Endothelial cell of umbilical vein (primary cell): ENCODE data around the gene PODXL2. TPM values are rescaled to one million over a fixed set of nuclear protein-coding genes. Genes with fewer than 3 reads are reported as not detected.

Experiments
- BruUV-seq: library from RNA; stranded (reverse); fragments of 400-500 nt; replicated peaks from 2 replicates; lab custom pipeline; 2021; lab: Mats Ljungman, UMichigan
- CTCF ChIA-PET: fragments of 300-600, 350-600 bp; sonication (Branson Sonifier 250); formaldehyde crosslinking; loops from one replicate; lab custom pipeline; 2021; ENCODE audit warnings: antibody characterized with exemption, inconsistent platforms; lab: Charles Lee
- POLR2A ChIA-PET: fragments of 300-600, 350-600 bp; sonication (Branson Sonifier 250); formaldehyde crosslinking; loops from one replicate; lab custom pipeline; 2021; ENCODE audit warnings: antibody characterized with exemption, inconsistent platforms; lab: Charles Lee
- DNase-seq: peaks from one replicate; pipeline ENCODE4 v3.0.0-alpha.2; 2011; ENCODE audit warnings: low read depth, low spot score
- FAIRE-seq: peaks from 2 replicates; lab custom pipeline; 2011; peaks lifted over from hg19 to GRCh38; lab: Jason Lieb, UNC
- H2AFZ ChIP-seq: 2 replicates; pipeline ENCODE4 v1.6.0; 2012; ENCODE audit warnings: low read depth, low read length, control low read depth, inconsistent platforms
- H3K27ac ChIP-seq: 2 replicates; pipeline ENCODE4 v1.5.1; 2011; ENCODE audit warnings: low read depth, mild to moderate bottlenecking, control low read depth, low read length, moderate library complexity; ENCODE audit not compliant: insufficient read depth
- H3K27me3 ChIP-seq, 2 experiments: 2 replicates each; pipeline versions ENCODE4 v1.6.0 to v1.6.1; 2011; ENCODE audit warnings: low read length in 2 of 2, mixed read lengths in 1 of 2; ENCODE audit not compliant: control insufficient read depth in 2 of 2, insufficient read depth in 2 of 2
- H3K36me3 ChIP-seq, 2 experiments: 2 replicates in 1 of 2; 3 replicates in 1 of 2; pipeline ENCODE4 v1.5.1; 2011; ENCODE audit warnings: low read length in 2 of 2, mild to moderate bottlenecking in 1 of 2, moderate library complexity in 1 of 2; ENCODE audit not compliant: control insufficient read depth in 2 of 2, insufficient read depth in 2 of 2; ENCODE audit errors: extremely low read depth in 1 of 2
- H3K4me1 ChIP-seq: 3 replicates; pipeline ENCODE4 v1.5.1; 2011; ENCODE audit warnings: mild to moderate bottlenecking, low read length; ENCODE audit not compliant: control insufficient read depth, insufficient read depth; ENCODE audit errors: extremely low read depth
- H3K4me2 ChIP-seq: 2 replicates; pipeline ENCODE4 v1.6.1; 2011; ENCODE audit warnings: low read length, control low read depth, mixed read lengths; ENCODE audit not compliant: insufficient read depth
- H3K4me3 ChIP-seq, 3 experiments: fragments of 200-600 bp in 1 of 3; sonication (generic), shearing (Covaris generic) in 1 of 3; replicated peaks in 1 of 3; 2 replicates each; pipeline ENCODE4 v1.5.1; 2011 to 2016; ENCODE audit warnings: control low read depth in 3 of 3, low read length in 3 of 3, mild to moderate bottlenecking in 2 of 3, inconsistent platforms in 1 of 3, low read depth in 1 of 3, moderate library complexity in 1 of 3; ENCODE audit not compliant: insufficient read depth in 1 of 3
- H3K79me2 ChIP-seq: 2 replicates; pipeline ENCODE4 v1.6.0; 2012; ENCODE audit warnings: low read length, inconsistent platforms; ENCODE audit not compliant: control insufficient read depth, insufficient read depth
- H3K9ac ChIP-seq: replicated peaks from 2 replicates; pipeline ENCODE3; 2011; ENCODE audit warnings: low read length, control low read depth; ENCODE audit not compliant: insufficient read depth; ENCODE audit errors: extremely low read depth
- H3K9me1 ChIP-seq: replicated peaks from 3 replicates; pipeline ENCODE4 v1.6.0; 2011; ENCODE audit warnings: mild to moderate bottlenecking, low read length; ENCODE audit not compliant: control insufficient read depth, insufficient read depth; ENCODE audit errors: extremely low read depth
- H3K9me3 ChIP-seq: replicated peaks from 2 replicates; pipeline ENCODE4 v1.5.1; 2012; ENCODE audit warnings: low read length, inconsistent platforms; ENCODE audit not compliant: control insufficient read depth, insufficient read depth
- H4K20me1 ChIP-seq: replicated peaks from 2 replicates; pipeline ENCODE3; 2011; ENCODE audit warnings: mild to moderate bottlenecking, low read length; ENCODE audit not compliant: control insufficient read depth, insufficient read depth; ENCODE audit errors: extremely low read depth
- CTCF ChIP-seq, 2 donors: IDR thresholded peaks; 1 replicate in 1 of 2; 2 replicates in 1 of 2; pipeline ENCODE4 v1.5.1; 2011; ENCODE audit warnings: low read length in 2 of 2, mild to moderate bottlenecking in 2 of 2, moderate library complexity in 2 of 2, control low read depth in 1 of 2, inconsistent platforms in 1 of 2, low read depth in 1 of 2; ENCODE audit not compliant: insufficient read depth in 1 of 2; ENCODE audit errors: extremely low read depth in 1 of 2
- EZH2 ChIP-seq: IDR thresholded peaks from 2 replicates; pipeline ENCODE4 v1.6.1; 2012; ENCODE audit warnings: borderline replicate concordance, low read depth, mild to moderate bottlenecking, moderate library complexity, low read length, inconsistent platforms; ENCODE audit not compliant: severe bottlenecking
- FOS ChIP-seq: IDR thresholded peaks from 2 replicates; pipeline ENCODE4 v1.6.1; 2011; ENCODE audit warnings: mild to moderate bottlenecking, low read length, moderate library complexity, borderline replicate concordance; ENCODE audit not compliant: insufficient read depth
- GATA2 ChIP-seq: IDR thresholded peaks from 2 replicates; pipeline ENCODE4 v1.7.0; 2011; ENCODE audit warnings: low read depth, mild to moderate bottlenecking, moderate library complexity, mixed read lengths, low read length; ENCODE audit not compliant: insufficient read length, insufficient read depth
- JUN ChIP-seq: IDR thresholded peaks from 2 replicates; pipeline ENCODE4 v1.6.1; 2011; ENCODE audit warnings: borderline replicate concordance, low read depth; ENCODE audit not compliant: insufficient read length, insufficient read depth
- MAX ChIP-seq: IDR thresholded peaks from 2 replicates; pipeline ENCODE4 v1.6.1; 2011; ENCODE audit not compliant: insufficient read depth, insufficient read length
- MYC ChIP-seq: IDR thresholded peaks from one replicate; pipeline ENCODE4 v1.6.1; 2011; ENCODE audit warnings: mild to moderate bottlenecking, low read depth, low read length
- POLR2A ChIP-seq: IDR thresholded peaks from 2 replicates; pipeline ENCODE4 v1.6.1; 2012; ENCODE audit warnings: low read depth, mild to moderate bottlenecking, control low read depth, low read length
- POLR2AphosphoS5 ChIP-seq: IDR thresholded peaks from 2 replicates; pipeline ENCODE4 v1.6.1; 2012; ENCODE audit warnings: low read depth, mild to moderate bottlenecking, control low read depth, low read length, moderate library complexity; ENCODE audit not compliant: insufficient read depth
- dilution Hi-C: fragments of 300-500 bp; cut with MboI; formaldehyde crosslinking; loops from one replicate; pipeline ENCODE4 v1.15.0; 2019; ENCODE audit warnings: low sequenced_read_pairs; ENCODE audit not compliant: extremely low pct_ligation_motif_present
- intact Hi-C: fragments of 100-400 bp; cut with micrococcal nuclease; formaldehyde crosslinking; loops from one replicate; pipeline ENCODE4 v1.10.0; 2022
- microRNA-seq: library from miRNA; unstranded; fragments of <30 nt; microRNA quantifications from one replicate; pipeline ENCODE4 v1.2.0, GENCODE V29; 2021; ENCODE audit warnings: borderline number of aligned reads, borderline replicate concordance
- polyA plus RNA-seq, 4 experiments: library from polyadenylated mRNA; depleted of rRNA in 3 of 4; stranded (reverse) in 3 of 4; unstranded in 1 of 4; fragments of >200 nt; gene quantifications; 2 replicates each; pipeline versions ENCODE4 v1.2.1 to v1.2.3, GENCODE V29; 2011 to 2012; ENCODE audit warnings: missing spikeins in 1 of 4
- small RNA-seq: library from RNA; depleted of rRNA; stranded (forward); fragments of <200 nt; gene quantifications from one replicate; pipeline ENCODE3, GENCODE V24; 2012; ENCODE audit warnings: low replicate concordance, low read depth; ENCODE audit not compliant: insufficient read depth, insufficient read length
- total RNA-seq: library from RNA; stranded (reverse); gene quantifications from 2 replicates; pipeline ENCODE4 v1.2.3, GENCODE V29; 2021

PODXL2 gene
- total and polyA plus RNA-seq, 2 donors (not counting 3 experiments of a cell fraction or from before 2014, with no cell fraction given) = 5.5 to 6.5 TPM

- POLR2A ChIA-PET = no interaction called here
- Histone ChIP-seq H3K4me2 (no peak overlapping the region), H3K79me2 (no peaks in the 10 kb centered on the region), H3K27me3 (no peaks in the 10 kb centered on the region), H3K9me1 (no peaks in the 10 kb centered on the region), H3K36me3 (peaks cover 0 to 3% of the 10 kb centered on the region in 2 experiments), H3K9ac (no peak overlapping the region), H3K4me3 (no peak overlapping the region), H3K4me1 (no peaks in the 10 kb centered on the region), H2AFZ (no peak overlapping the region), H3K9me3 (no peaks in the 10 kb centered on the region), H4K20me1 (no peaks in the 10 kb centered on the region), H3K27ac (no peak overlapping the region)
- FAIRE-seq (no peak), DNase-seq (no peak)
- no TSS peak for BruUV-seq
- dilution Hi-C loops (no loop called here), intact Hi-C loops (no loop called here)
- TF ChIP-seq POLR2AphosphoS5 (no peak), GATA2 (no peak), JUN (no peak), FOS (no peak), POLR2A (no peak), CTCF (IDR thresholded peaks at IDR 0.05; ENCODE audit: extremely low read depth in 1 of 2, insufficient read depth in 1 of 2, low read depth in 1 of 2, low read length in 2 of 2) (no peak), MAX (no peak), MYC (no peak), EZH2 (no peak)
- CTCF ChIA-PET = no interaction called here
Measured at GRCh38 chr3:127722091-127722784, 93.3 kb downstream of the PODXL2 start.

Small RNAs within 50 kb of the gene (microRNA-seq; reads per million reads assigned to microRNA genes)
- 1.9 reads per million for gene MIR7976

Small RNAs within 50 kb of the gene (small RNA-seq; reads per million reads assigned to genes)
- gene MIR7976 = not detected

Other genes starting within 250 kb of the PODXL2 start
- 34.3 and 34.6 TPM in 2 replicates for gene TPRA1, start 38.5 kb upstream of the PODXL2 start, total RNA-seq
- gene TPRA1, start 38.5 kb upstream of the PODXL2 start, polyA plus RNA-seq = 58.0 and 65.4 TPM in 2 replicates
- gene MCM2, start 30.8 kb upstream of the PODXL2 start, total RNA-seq = 64.6 and 71.2 TPM in 2 replicates
- gene MCM2, start 30.8 kb upstream of the PODXL2 start, polyA plus RNA-seq = 48.4 and 53.7 TPM in 2 replicates
- gene ABTB1, start 43.8 kb downstream of the PODXL2 start, total RNA-seq = 14.0 and 15.2 TPM in 2 replicates
- gene ABTB1, start 43.8 kb downstream of the PODXL2 start, polyA plus RNA-seq = 24.4 and 25.1 TPM in 2 replicates
- gene MGLL, start 193.3 kb downstream of the PODXL2 start, total RNA-seq = 60.2 and 60.9 TPM in 2 replicates
- gene MGLL, start 193.3 kb downstream of the PODXL2 start, polyA plus RNA-seq = 23.3 and 30.7 TPM in 2 replicates